HFF-Myc (cell line): Measurements from ENCODE around the gene ZNF335.

Experiments used
- DNase-seq: peaks from one replicate; pipeline ENCODE4 v3.0.0-alpha.2; 2011; ENCODE audit warnings: low read depth; ENCODE audit errors: extremely low read depth
- H3K4me3 ChIP-seq: replicated peaks from 2 replicates; pipeline ENCODE4 v1.5.1; 2011; ENCODE audit warnings: low read depth, mild to moderate bottlenecking, control low read depth, low read length
- TF ChIP-seq, protein P1 (sequence below): IDR thresholded peaks from 2 replicates; pipeline ENCODE4 v1.5.1; 2012; ENCODE audit warnings: mild to moderate bottlenecking, low read depth, low read length, control low read depth; ENCODE audit errors: missing control alignments

ZNF335 gene

DNA sequence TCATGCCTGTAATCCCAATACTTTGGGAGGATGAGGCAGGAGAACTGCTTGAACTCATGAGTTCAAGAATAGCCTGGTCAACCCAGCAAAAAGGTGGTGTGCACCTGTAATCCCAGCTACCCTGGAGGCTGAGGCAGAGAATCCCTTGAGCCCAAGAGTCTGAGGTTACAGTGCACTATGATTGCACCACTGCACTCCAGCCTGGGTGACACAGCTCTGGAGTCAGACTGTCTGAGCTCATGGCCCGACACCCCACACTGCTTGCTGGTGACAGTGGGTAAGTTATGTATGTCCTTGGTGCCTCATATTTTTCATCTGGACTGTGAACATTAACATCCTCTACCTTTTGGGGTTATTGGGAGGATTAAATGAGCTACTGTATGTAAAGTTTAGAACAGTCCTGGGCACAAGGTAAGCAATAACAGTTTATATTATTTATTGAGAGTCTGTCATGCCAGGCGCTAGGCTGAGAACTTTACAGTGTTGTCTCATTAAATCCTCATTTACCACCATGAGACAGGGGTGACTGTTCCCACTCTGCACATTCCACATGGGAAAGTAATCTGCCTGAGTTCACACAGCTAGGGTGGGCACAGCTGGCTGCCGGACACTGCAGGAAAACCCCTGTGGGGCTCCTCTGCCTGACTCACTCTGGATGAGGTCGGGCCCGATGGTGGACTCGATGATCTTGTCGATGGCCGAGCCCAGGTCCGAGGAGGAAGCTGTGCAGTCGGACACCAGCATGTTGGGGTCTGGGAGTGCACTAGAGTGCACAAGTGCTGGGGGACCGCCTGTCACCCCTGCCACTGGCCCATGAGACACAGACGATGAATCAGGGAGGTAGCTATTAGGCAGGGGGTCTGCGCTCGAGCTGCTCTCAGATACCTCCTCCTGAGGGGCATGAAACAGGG lies 2.9 kb downstream of the ZNF335 start:
- peak overlapping the region; percentile 77 for H3K4me3 ChIP-seq
- no peak for DNase-seq
- TF ChIP-seq, protein P1, sequence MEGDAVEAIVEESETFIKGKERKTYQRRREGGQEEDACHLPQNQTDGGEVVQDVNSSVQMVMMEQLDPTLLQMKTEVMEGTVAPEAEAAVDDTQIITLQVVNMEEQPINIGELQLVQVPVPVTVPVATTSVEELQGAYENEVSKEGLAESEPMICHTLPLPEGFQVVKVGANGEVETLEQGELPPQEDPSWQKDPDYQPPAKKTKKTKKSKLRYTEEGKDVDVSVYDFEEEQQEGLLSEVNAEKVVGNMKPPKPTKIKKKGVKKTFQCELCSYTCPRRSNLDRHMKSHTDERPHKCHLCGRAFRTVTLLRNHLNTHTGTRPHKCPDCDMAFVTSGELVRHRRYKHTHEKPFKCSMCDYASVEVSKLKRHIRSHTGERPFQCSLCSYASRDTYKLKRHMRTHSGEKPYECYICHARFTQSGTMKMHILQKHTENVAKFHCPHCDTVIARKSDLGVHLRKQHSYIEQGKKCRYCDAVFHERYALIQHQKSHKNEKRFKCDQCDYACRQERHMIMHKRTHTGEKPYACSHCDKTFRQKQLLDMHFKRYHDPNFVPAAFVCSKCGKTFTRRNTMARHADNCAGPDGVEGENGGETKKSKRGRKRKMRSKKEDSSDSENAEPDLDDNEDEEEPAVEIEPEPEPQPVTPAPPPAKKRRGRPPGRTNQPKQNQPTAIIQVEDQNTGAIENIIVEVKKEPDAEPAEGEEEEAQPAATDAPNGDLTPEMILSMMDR, result no peak

DNA sequence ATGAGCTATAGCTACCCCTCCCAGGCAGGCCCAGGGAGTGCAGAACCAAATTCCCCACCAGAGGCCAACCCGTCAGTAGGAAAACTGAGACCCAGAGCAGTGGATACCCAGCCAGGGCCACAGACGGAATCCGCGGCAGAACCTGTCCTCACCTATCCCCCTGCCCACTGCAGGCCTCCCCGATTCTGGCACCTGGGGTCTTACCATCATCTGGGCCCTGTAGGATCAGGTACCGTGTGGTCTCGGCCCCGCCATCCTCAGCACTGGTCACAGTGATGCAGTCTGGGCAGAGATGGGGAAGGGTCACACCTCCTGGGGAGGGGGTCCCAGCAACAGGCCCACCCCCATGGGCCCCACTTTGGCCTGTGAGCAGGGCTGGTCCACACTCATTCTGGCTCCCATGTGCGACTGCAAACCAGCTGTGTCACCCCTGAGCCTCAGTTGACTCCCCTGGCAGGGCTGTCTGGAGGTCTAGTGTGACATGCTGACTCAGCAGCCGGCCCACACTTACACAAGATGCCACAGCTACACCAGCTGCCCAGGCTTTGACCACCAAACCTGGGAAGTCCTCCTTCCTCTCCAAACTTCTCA lies 3.8 kb downstream of the ZNF335 start:
- TF ChIP-seq, protein P1, result no peak
- no peak for DNase-seq
- H3K4me3 ChIP-seq, result no peak overlapping the region

DNA sequence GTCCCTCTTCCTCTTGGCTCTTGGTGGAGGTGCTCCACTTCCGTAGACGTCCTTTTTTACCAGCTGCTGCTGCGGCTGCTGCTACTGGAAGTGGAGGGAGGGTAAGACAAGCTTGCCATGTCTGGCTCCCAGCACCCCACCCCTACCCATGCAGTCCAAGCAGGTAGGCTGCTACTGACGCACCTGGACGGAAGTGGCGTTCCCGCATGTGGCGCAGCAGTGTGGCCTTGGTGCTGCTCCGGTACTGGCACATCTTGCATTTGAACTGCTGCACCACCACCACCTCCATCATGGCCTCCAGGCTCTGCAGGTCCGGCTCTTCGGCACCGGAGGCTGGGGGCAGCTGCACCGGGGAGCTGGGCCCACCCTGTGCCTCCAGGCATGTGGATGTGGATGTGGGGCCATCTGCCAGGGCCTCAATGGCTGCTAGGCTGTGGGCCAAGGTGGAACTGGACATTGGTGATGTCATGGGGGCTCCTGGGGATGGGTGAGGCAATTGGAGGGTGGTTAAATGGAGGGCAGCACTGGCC lies 4.4 kb downstream of the ZNF335 start:
- DNase-seq, result no peak
- H3K4me3 ChIP-seq, result no peak overlapping the region
- TF ChIP-seq, protein P1, result no peak

DNA sequence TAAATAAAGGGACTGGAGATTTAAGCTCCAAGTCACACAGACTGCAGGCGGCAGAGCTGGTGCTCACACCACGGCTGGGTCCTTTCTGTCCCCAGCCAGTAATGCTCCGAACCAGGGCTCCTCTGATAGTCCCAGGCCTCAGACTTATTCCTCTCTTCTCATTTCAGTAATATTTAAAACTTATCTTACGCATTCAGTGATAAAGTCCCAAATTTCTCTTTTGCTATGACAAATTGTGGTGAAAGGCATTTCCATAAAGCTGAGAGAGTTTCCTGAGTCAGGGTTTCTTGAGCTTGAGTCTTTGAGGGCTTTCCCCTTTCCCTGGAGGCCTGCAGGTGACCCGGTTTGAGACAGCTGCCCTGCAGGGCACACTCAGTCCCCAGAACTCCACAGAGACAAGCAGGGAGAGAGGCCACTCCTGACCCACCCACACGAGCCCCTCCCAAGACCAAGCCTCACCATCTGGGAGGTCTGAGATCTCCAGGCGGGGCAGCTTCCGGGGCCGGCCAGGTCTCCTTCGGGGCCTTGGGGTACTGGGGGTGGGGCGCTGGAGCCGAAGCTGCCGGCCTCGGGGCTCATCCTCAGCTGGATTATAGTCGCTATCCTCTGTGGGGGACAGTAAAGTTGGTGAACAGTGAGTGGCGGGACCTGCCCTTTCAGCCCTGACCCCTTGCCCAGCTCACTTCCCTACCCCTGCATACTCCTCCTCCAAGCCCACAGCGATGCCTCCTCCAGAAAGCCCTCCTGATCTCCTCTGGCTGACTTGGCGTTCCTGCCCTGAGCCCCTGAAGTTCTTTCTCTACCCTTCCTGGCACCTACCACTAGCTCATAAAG lies 6.6 kb downstream of the ZNF335 start:
- DNase-seq, result no peak

DNA sequence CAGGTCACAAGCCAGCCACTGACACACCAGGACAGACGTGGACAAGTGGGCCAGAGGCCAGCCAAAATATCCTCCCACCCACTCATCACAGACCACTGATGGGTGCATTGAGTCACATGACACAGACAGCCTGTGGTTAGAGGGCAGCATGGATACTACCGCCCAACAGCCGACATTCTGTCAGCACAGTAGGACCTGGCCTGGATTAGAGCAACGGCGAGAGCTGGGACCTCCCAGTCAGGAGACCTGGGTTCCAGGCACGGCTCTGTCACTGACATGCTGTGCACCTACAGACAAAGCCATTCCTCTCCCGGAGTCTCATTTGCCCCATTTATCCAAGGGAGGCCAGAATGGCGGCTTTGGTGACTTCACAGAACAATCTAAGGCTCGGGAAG lies 8.0 kb downstream of the ZNF335 start:
- no peak for DNase-seq
- H3K4me3 ChIP-seq, result no peak overlapping the region
- TF ChIP-seq, protein P1, result no peak

More for the DNA sequence above, 6.6 kb downstream of the ZNF335 start:
- H3K4me3 ChIP-seq, result no peak overlapping the region
- TF ChIP-seq, protein P1, result no peak
